ENCODE data around the gene EMCN.

Gene EMCN

GRCh38 chr4:100345585-100345984, 172.2 kb downstream of the EMCN start:
- no peak overlapping the region for H3K27ac ChIP-seq
- TF ChIP-seq, protein P1, sequence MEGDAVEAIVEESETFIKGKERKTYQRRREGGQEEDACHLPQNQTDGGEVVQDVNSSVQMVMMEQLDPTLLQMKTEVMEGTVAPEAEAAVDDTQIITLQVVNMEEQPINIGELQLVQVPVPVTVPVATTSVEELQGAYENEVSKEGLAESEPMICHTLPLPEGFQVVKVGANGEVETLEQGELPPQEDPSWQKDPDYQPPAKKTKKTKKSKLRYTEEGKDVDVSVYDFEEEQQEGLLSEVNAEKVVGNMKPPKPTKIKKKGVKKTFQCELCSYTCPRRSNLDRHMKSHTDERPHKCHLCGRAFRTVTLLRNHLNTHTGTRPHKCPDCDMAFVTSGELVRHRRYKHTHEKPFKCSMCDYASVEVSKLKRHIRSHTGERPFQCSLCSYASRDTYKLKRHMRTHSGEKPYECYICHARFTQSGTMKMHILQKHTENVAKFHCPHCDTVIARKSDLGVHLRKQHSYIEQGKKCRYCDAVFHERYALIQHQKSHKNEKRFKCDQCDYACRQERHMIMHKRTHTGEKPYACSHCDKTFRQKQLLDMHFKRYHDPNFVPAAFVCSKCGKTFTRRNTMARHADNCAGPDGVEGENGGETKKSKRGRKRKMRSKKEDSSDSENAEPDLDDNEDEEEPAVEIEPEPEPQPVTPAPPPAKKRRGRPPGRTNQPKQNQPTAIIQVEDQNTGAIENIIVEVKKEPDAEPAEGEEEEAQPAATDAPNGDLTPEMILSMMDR (conservative IDR thresholded peaks at IDR 0.05) = no peak
